Renal pelvis (tissue), 4 donors: ENCODE data around the gene ARID5B. TPM values are rescaled to one million over a fixed set of nuclear protein-coding genes. Genes with fewer than 3 reads are reported as not detected.

Experiments used
- DNase-seq: peaks from one replicate; pipeline ENCODE4 v3.0.0-alpha.2; 2013
- polyA plus RNA-seq, 3 donors: library from polyadenylated mRNA; unstranded; fragments of 120-200 nt; gene quantifications; one replicate each; pipeline ENCODE4 v1.2.1, GENCODE V29; 2013; ENCODE audit not compliant: insufficient read length in 3 of 3

The ARID5B gene
- polyA plus RNA-seq, 3 donors, result 44.7 to 69.4 (median 56.7) TPM

DNA sequence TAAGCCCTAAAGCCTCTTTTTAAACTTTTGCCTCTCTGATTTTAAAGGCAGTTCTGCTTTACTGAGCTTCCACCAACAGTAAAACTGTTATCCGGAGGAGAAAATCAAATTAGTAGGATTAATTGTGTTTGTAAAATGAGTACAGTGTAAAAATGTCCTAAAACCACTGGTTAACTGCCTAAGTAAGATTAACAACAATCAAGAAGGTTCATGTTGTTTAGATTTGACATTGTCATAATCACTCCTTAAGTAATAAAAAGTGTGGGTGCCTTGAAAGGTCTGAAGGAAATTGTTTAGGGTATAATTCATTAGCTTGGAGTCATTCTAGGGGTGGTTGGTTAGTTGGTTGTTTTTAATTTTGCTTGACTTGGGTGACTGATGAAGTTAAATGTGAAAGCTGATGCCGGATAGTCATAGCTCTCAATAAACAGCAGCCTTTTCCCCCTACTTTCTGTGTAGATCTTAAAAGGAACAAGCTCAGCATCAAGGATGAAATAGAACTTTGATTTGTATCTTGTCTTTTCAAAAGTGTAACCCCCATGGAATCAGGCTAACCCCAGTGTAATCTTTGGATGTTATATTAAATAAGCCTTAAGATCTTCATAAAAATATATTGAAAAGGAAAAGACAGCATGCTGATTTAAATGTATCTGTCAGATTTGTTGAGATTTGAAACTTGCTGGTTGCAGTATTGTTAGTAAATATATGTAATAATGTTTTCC, 148.3 kb downstream of the ARID5B start:
- no peak for DNase-seq

DNA sequence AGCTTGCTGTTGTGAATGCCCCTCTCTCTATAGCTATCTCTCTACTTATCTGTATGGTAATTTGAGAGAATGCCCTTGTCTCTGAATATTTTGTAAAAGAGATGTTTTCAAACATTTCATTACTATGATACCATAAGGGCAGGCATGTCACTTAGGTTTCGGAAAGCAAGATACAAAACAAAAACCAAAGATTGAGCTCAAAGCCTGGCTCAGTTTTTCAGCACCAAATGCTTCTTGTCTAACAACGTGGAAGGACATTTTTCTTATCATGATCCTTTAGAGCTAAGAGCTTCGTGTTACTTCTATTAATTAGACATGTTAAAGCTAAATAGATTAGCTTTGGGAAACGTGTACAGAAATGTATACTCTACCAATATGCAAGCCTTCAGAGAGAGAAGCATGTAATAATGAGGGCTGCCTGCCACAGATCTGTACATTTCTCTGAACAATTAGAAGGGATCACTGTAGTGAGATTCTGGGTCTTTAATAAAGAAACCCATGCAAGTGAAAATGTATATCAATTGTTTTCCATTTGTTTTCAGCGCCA, 148.9 kb downstream of the ARID5B start:
- no peak for DNase-seq

- DNase-seq, result no peak
Observed at GRCh38 chr10:62050893-62051433, 149.5 kb downstream of the ARID5B start.

DNA sequence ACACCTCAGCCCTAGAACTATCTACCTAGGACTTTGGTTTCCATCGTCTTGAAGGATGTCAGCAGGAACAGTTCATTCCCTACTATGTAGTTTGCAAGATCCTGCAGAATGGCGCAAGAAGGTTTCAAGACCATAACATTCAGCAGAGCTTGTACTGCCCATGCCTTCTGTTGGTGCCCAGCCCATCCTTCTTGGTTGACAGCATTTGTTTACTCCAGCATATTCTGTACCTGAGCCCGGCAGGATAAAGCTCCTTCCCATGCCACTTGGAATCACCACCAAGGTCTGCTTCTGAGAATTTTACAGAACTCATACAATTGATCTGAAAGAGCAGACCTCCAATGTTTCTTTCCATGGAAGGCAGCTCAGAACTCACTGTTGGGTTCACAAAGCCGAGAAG, 150.8 kb downstream of the ARID5B start:
- DNase-seq, result no peak

DNA sequence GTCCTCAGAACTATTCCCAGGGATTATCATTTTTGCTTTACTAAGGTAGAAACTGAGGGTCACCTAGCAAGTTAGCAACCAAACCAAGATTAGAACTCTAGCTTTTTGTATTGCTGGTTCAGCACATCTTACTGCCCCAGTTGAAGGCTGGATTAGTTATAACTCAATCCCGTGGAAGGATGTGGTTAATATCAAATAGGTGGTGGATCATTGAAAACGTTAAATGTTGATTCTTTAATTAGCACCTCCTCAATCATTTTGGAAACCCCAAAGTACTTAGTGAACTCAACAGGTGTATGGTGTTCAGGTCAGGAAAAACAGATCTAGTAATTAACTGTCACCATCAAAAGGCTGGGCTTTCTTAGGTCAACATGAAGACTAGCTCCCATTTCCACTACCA, 152.4 kb downstream of the ARID5B start:
- DNase-seq, result no peak

DNA sequence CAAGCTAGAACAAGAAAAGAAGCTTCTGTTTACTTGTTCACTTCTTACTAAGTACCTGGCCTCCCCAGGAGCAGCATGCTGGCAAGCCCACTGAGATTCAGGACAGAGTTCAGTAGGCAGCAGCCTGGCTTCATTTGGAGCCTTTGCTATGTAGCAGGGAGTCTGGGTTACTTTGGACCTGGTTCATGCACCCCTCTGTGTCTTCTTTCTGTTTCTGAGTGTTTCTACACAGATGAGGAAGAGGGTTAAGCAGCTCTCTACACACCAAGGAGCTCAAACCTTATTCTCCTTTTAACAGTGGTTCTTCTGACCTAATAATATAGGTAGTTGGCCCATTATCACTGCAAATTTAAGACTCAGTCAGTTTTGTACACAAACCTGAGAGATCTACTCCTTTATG, 152.9 kb downstream of the ARID5B start:
- DNase-seq, result no peak

DNA sequence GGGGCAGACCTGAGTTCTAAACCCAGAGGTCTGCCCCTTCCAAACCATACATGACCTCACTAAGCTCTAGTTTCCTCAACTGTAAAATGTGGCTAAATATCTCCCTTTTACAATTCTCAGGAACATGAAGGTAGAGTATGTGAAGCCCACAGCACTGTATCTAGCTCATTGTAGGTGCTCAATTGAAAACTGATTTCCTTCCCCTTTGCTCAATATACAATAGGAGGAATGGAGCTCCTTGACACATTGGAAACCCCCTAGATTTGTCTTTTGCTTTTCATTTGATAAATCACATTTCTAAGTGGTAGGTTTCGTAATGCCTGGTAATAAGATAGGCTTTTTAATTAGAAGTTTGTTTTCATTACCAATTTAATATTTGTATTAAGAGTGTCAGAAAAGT, 153.3 kb downstream of the ARID5B start:
- DNase-seq, result no peak

GRCh38 chr10:62056219-62056618, 154.7 kb downstream of the ARID5B start:
- no peak for DNase-seq

- no peak for DNase-seq
Observed at GRCh38 chr10:62056698-62057097, 155.2 kb downstream of the ARID5B start.

GRCh38 chr10:62057359-62057758, 155.9 kb downstream of the ARID5B start:
- DNase-seq, result no peak

GRCh38 chr10:62057850-62058249, 156.4 kb downstream of the ARID5B start:
- no peak for DNase-seq

DNA sequence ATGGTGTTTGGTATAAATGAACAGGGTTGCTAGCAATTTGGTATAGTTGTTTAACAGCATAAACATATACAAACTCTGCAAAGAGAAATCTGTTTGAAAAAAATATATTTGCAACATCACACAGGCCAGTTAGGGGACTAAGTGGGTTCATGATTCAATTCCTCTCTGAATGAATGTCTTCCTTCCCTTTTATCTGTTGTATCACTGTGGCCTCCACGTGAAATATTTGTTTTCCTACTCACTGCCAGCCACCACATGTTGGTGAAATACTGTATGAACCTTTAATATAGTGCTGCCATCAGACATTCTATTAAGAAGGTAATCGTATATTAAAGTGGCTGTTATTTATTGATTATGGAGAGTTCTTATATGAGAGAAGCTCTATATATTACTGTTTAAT, 157.0 kb downstream of the ARID5B start:
- no peak for DNase-seq

DNA sequence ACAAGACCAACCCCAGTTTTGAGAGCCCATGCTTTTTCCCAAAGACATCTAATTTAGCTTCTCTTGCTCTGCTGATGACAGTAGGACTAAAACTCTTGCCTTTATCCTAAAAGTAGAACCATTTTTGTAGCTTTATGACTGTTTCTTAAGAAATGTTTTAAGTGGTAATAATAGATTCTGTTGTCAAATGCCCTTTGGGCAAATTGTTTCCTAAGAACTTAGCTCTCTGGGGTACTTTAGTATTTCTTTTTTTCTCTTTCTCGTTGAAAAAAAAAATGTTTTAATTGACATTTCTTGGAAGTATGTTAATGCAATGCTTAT, 157.4 kb downstream of the ARID5B start:
- no peak for DNase-seq

DNA sequence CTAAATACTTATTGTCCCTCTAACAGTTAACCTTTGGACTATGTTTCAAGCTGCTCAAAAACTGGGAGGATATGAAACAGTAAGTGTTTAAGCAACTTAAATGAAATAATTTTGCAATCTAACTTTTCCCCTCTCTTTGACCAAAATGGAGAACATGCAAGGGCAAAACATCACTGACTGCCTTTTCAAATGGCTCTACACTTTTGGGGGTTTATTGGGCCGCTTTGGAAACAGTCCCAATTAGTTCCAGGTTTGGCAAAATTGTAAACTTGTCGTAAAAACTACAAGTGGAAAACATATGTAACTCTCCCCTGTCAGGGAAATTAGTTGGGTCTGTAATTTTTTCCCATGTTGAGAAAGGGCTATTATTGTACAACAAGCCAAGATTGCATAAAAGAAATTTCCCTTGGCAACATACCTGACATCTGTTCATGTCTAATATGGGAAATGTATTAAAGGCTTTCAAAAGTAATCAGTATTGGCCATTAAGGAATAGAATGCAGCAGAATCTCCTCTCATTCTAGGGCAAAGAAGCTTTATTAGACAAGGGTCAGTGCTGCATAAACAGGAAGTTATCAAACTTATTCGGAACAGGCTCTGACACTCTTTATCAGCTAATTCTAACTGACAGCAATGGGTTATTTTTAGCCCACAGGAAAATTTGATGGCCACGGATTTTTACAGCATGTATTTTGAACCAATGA, 157.9 kb downstream of the ARID5B start:
- no peak for DNase-seq

GRCh38 chr10:62062028-62062427, 160.5 kb downstream of the ARID5B start:
- no peak for DNase-seq

DNA sequence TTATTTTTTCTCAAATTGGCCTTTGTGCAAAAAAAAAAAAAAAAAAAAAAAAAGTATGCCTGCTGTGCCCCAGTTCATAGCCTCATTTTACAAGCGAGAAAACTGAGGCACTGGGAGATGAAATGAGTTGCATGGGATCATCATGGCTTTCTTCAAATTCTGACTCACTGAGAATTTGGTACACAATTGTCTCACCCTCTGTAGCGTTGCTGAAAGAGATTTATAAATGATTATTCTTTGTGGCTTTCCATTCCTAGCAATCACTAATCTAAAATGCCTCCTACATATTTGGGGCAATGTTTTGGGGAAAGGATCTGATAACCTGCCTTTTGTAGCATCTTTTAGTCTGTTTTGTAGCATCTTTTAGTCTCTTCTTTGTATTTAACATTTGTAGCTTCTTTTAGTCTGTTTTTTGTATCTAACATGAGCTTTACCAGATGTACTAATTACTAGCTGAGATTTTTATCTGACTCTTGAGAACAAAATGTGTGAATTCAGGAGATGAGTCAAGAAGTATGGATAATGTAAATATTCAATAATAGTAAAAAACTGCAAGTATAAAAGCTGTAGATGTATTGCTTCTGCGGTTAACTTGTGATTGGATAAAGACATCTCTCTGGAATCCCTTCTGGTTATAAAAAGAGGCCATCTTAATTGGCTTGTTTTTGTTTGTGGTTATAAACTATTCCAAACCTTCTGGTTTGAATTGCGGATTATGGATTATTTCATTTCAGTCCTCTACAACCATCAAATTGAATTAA, 161.4 kb downstream of the ARID5B start:
- no peak for DNase-seq

DNA sequence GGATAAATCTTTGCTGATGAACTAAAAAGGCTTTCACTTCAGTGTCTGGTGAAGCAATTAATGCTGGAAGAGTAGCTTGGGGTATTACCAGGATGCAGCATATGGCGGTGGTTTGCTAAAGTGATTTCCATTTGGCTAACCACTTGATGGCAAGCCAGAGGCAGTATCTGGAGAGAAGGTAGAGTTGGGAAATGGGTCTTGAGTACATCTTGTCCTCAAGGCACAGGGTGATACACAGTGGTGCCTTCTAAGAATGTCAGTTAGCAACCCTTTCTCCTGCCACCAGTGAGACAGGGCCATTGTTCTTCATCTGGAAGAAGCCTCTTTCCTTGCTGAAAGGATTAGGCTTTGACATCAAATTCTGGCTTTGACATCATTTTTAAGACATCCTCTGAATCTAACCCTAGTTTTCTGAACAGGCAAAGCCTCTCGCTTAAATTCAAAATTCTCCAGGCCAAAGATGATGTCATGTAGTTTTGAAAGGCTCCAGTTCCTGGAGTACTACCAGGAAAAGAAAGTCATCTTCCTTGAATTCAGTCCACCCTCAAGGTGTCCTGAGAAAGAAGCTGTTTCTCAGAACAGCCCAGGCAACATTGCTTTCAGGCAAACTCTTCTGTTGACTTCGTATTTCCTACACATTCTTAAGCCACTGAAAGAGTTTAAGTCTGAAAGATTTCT, 162.4 kb downstream of the ARID5B start:
- DNase-seq, result no peak

GRCh38 chr10:62067560-62067959, 166.1 kb downstream of the ARID5B start:
- DNase-seq, result no peak

- no peak for DNase-seq
Observed at GRCh38 chr10:62068464-62068863, 167.0 kb downstream of the ARID5B start.

DNA sequence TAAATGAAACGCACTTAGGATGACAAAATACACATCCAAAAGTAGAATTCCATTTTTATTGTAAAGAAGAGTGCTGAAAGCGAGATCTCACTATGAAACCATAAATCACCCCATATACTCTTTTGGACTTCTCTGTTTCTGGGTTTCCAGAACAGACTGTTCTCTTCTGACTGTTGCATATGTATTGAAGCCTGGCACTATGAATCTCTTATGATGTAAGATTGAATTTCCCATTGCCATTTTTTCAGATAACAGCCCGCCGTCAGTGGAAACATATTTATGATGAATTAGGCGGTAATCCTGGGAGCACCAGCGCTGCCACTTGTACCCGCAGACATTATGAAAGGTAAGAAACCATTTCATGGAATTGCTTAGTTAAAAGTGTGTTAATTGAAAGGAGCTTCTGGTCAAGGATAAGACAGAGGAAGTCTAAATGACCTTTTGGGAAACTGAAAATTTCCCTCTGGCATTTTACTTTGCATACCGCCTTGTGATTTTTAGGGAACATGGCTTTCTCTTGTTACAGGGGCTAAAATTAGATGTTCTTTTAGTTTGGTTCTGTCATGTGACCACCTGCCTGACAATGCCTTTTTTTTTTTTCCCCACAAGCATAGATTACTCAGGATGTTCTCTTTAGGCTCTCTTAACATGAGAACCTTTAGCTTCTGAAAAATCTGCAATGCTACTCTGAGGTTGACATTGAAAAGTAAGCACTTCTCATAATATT, 168.1 kb downstream of the ARID5B start:
- DNase-seq, result no peak

- DNase-seq, result no peak
Observed at GRCh38 chr10:62071846-62072281, 170.4 kb downstream of the ARID5B start.
